ENCODE measurements around the gene CD38.
A peak's percentile ranks its signal among the peaks of the same experiment; 100 is the strongest.
"Not testable (repeated sequence)": the region's sequence is repeated elsewhere in the genome, so short reads cannot be mapped to it uniquely, and the experiment has no call there.

Gene CD38

DNA sequence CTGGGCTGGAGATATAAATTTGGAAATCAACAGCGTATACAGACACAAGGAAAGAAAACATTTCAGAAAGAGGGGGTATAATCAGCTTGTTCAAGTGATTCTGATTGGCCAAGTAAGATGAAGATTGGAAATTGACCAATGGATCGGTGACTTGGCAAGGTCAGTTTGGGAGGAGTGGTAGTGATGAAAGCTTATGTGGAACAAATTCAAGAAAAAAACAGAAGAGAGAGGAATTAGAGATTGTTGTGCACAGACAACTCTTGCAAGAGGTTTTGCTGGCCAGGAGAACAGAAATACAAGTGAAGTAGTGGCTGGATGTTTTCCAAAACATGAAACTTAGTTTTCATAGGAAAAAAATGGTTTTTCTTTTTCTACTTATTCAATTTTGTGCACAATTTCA lies 16.3 kb downstream of the CD38 start:
- TF ChIP-seq, protein P1, sequence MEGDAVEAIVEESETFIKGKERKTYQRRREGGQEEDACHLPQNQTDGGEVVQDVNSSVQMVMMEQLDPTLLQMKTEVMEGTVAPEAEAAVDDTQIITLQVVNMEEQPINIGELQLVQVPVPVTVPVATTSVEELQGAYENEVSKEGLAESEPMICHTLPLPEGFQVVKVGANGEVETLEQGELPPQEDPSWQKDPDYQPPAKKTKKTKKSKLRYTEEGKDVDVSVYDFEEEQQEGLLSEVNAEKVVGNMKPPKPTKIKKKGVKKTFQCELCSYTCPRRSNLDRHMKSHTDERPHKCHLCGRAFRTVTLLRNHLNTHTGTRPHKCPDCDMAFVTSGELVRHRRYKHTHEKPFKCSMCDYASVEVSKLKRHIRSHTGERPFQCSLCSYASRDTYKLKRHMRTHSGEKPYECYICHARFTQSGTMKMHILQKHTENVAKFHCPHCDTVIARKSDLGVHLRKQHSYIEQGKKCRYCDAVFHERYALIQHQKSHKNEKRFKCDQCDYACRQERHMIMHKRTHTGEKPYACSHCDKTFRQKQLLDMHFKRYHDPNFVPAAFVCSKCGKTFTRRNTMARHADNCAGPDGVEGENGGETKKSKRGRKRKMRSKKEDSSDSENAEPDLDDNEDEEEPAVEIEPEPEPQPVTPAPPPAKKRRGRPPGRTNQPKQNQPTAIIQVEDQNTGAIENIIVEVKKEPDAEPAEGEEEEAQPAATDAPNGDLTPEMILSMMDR (IDR thresholded peaks at IDR 0.05; ENCODE audit: low read depth, low read length, missing control alignments), result no peak
- DNase-seq (ENCODE audit: low read depth), result no peak
- H3K4me3 ChIP-seq (ENCODE audit: low read depth, low read length), result no peak overlapping the region

DNA sequence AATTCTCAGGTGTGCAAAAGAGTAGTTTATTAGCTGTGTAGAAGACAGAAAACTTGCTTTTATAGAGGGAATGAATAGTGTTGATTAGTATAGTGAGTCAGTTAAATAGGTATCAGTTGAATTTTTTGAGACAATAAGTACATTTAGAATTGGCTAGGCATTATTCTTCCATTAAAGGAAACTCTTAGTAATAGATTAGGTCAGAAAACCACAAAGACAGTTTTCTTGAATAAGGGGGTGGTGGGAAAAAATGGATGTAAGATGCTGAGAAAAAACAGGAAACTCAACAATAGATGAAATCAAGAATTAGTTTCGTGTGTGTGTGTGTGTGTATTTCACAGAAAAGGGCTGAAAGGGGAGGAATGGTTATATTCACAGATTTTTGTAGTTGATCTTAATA lies 16.8 kb downstream of the CD38 start:
- H3K4me3 ChIP-seq (ENCODE audit: low read depth, low read length), result no peak overlapping the region
- TF ChIP-seq, protein P1 (IDR thresholded peaks at IDR 0.05; ENCODE audit: low read depth, low read length, missing control alignments), result no peak
- no peak for DNase-seq (ENCODE audit: low read depth)

DNA sequence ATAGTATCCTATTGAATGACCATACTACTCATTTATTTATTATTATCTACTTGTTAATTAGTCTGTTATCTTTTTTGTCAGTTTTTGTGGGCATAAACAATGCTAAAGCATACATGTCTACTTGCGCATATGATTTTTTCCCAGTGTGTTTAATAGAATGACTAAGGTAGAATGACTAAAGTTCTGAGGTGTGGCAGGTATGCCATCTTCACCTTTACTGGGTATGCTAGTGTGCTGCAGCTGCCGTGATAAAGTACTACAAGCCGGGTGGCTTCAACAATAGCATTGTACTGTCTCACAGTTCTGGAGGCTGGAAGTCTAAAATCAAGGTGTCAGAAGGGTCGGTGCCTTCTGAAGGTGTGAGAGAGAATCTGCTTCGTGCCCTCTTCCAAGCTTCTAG lies 19.2 kb downstream of the CD38 start:
- TF ChIP-seq, protein P1 (IDR thresholded peaks at IDR 0.05; ENCODE audit: low read depth, low read length, missing control alignments), result no peak
- no peak overlapping the region for H3K4me3 ChIP-seq (ENCODE audit: low read depth, low read length)
- DNase-seq (ENCODE audit: low read depth), result no peak

DNA sequence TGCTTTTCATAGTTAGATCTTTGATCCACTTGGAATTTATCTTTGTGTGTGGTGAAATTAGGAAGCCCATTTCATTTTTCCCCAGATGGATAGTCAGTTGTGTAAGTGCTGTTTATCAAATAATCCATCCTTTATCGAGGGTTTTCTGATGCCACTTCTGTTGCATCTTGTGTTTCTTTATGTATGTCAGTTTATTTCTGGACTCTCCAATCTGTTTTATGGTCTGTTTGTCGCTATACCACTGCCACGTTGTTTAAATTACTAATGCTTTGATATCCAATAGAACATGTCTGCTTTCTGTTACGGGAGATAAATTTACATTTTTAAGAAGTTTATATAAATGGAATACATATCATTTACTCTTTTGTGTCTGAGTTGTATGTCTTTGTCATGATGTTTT lies 21.0 kb downstream of the CD38 start:
- H3K4me3 ChIP-seq (ENCODE audit: low read depth, low read length), result no peak overlapping the region
- TF ChIP-seq, protein P1 (IDR thresholded peaks at IDR 0.05; ENCODE audit: low read depth, low read length, missing control alignments), result no peak

DNA sequence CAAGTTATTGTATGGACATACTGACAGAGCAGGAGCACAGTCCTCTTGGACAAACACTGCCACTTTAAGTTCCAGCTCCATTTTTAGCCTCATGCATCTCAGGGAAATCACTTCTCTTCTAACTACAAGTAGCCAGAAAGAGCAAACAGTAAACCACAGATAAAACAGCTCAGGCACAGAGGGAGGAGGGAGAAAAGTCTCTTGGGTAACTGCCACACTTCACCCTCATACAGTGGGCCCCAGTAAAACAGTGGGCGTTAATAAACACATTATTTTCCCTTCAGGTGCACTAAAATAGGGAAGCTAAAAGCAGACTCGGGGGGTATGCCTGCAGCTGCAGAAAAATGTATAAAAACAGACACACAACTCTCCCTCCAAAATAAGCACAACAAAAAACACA lies 21.6 kb downstream of the CD38 start:
- no peak for DNase-seq (ENCODE audit: low read depth)
- no peak overlapping the region for H3K4me3 ChIP-seq (ENCODE audit: low read depth, low read length)
- TF ChIP-seq, protein P1 (IDR thresholded peaks at IDR 0.05; ENCODE audit: low read depth, low read length, missing control alignments), result no peak

More for the DNA sequence above, 21.0 kb downstream of the CD38 start:
- DNase-seq (ENCODE audit: low read depth), result no peak

DNA sequence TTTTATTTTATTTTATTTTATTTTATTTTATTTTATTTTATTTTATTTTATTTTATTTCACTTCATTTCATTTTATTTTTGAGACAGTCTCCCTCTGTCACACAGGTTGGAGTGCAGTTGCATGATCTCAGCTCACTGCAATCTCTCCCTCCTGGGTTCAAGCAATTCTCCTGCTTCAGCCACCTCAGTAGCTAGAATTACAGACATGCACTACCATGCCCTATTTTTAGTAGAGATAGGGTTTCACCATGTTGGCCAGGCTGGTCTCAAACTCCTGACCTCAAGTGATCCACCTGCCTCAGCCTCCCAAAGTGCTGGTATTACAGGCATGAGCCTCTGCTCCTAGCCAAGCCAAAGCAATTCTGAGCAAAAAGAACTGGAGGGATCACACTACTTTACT lies 24.4 kb downstream of the CD38 start:
- DNase-seq (ENCODE audit: low read depth); H3K4me3 ChIP-seq (ENCODE audit: low read depth, low read length): not testable (repeated sequence)

DNA sequence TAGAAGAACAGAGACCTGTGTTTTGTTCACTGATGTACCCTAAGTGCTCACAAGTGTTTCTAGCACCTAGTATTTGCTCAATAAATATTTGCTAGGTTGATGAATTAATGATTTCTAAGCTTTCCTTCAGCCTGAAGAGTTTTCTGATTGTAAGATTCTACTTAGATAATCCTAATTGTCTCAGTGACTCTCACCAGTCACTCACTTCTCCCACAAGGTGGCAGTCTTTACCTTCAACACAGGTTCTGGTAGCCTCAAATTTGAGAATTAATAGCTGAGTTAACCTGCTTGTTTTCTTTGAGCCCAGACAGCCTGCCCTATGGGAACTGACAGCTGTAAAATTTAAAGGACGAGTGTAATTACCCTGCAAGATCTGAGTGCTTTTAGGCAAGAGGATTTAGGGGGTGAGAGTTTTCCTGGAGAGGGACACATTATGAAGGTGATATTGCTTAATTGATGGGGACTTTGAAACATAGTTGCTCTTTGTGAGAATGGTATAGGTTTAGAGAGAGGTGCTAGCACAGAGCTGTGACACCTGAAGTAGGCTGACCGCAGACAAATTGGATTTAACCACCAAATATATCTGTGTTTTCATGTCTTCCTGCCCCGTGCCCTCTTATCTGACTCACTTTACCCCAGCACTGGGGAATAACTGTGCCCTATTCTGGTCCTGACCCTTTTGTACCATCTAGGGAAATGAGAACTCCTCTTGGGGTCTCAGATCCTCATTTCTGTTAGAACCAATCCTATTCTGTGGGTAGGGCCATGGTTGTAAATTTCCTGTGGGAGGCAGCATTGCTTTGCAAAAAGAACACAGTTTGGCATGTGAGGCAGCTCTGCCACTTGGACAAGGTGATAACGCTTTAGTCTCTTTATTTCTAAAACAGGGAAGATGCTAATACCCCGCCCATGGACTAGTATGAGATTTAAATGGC lies 27.7 kb downstream of the CD38 start:
- peak; percentile 27 for DNase-seq (ENCODE audit: low read depth)
- TF ChIP-seq, protein P1 (IDR thresholded peaks at IDR 0.05; ENCODE audit: low read depth, low read length, missing control alignments), result peak; percentile 65
- H3K4me3 ChIP-seq (ENCODE audit: low read depth, low read length), result no peak overlapping the region
